WERI-Rb-1 (cell line): ENCODE data around the gene SSBP2.
"Not testable (repeated sequence)": the region's sequence is repeated elsewhere in the genome, so short reads cannot be mapped to it uniquely, and the experiment has no call there.

Experiments used
- DNase-seq: peaks from one replicate; pipeline ENCODE4 v3.0.0-alpha.2; 2020
- H3K27ac ChIP-seq: fragments of 250-450 bp; sonication (Bioruptor Pico); 2 replicates; pipeline ENCODE4 v1.5.1; 2020; ENCODE audit warnings: mild to moderate bottlenecking, moderate library complexity
- H3K27me3 ChIP-seq: fragments of 250-450 bp; sonication (Bioruptor Pico); 2 replicates; pipeline ENCODE4 v1.5.1; 2021; ENCODE audit warnings: mild to moderate bottlenecking, low read depth, moderate library complexity; ENCODE audit not compliant: insufficient read depth, severe bottlenecking
- H3K36me3 ChIP-seq: fragments of 250-450 bp; sonication (Bioruptor Pico); 2 replicates; pipeline ENCODE4 v1.5.1; 2020; ENCODE audit warnings: mild to moderate bottlenecking, moderate library complexity
- H3K4me3 ChIP-seq: 2 replicates; pipeline ENCODE4 v1.5.1; 2011; ENCODE audit warnings: low read depth, mild to moderate bottlenecking, control low read depth, low read length
- H3K9me3 ChIP-seq: fragments of 250-450 bp; sonication (Bioruptor Pico); 2 replicates; pipeline ENCODE4 v1.5.1; 2021; ENCODE audit warnings: mild to moderate bottlenecking, moderate library complexity; ENCODE audit not compliant: severe bottlenecking
- TF ChIP-seq, protein P1 (sequence below): IDR thresholded peaks from 2 replicates; pipeline ENCODE4 v1.5.1; 2011; ENCODE audit warnings: low read depth, mild to moderate bottlenecking, control low read depth, inconsistent platforms, low read length

SSBP2 gene

DNA sequence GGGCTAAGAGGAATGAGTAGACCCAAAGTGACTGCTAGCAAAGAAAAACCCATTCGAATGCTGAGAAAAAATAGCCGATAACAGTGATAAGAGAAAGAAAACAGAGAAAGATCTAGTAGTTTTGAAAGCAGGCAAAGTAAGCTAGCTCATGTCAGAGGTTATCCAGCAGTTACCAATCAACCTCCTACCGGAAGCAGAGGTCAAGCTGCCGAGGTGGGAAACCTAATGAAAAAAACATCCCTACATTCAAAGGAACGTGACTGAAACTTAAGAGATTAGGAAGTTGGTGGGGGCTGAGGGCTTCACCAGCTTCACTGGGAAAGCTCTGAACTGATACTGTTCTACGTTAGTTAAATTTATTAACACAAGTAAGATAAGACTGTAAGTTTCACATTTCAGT lies 32.6 kb downstream of the SSBP2 start:
- Histone ChIP-seq H3K4me3 (no peak overlapping the region), H3K36me3 (no peaks in the 10 kb centered on the region), H3K9me3 (no peaks in the 10 kb centered on the region), H3K27me3 (no peaks in the 10 kb centered on the region), H3K27ac (no peak overlapping the region)
- TF ChIP-seq, protein P1, sequence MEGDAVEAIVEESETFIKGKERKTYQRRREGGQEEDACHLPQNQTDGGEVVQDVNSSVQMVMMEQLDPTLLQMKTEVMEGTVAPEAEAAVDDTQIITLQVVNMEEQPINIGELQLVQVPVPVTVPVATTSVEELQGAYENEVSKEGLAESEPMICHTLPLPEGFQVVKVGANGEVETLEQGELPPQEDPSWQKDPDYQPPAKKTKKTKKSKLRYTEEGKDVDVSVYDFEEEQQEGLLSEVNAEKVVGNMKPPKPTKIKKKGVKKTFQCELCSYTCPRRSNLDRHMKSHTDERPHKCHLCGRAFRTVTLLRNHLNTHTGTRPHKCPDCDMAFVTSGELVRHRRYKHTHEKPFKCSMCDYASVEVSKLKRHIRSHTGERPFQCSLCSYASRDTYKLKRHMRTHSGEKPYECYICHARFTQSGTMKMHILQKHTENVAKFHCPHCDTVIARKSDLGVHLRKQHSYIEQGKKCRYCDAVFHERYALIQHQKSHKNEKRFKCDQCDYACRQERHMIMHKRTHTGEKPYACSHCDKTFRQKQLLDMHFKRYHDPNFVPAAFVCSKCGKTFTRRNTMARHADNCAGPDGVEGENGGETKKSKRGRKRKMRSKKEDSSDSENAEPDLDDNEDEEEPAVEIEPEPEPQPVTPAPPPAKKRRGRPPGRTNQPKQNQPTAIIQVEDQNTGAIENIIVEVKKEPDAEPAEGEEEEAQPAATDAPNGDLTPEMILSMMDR, result no peak
- no peak for DNase-seq

DNA sequence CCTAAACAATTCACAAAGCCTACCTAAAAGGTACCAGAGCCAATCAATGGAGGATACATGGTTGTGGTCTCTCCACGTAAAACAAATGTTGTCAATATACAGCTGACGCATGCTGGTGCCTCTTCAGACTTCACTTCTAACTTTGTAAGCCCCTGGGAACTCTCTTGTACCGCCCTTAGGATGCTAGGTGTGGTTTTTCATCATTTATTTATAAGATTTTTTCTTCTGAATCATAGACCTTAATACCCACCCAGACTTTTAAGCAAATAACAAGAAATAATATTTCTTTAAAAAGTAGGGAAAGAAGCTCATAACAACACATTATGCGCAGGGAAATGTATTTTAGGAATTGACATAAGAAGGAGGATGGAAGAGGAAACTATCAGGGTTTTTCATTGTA lies 33.0 kb downstream of the SSBP2 start:
- Histone ChIP-seq H3K4me3 (no peak overlapping the region), H3K36me3 (no peaks in the 10 kb centered on the region), H3K27ac (no peak overlapping the region), H3K9me3 (no peaks in the 10 kb centered on the region), H3K27me3 (no peaks in the 10 kb centered on the region)
- DNase-seq, result no peak
- TF ChIP-seq, protein P1, result no peak

DNA sequence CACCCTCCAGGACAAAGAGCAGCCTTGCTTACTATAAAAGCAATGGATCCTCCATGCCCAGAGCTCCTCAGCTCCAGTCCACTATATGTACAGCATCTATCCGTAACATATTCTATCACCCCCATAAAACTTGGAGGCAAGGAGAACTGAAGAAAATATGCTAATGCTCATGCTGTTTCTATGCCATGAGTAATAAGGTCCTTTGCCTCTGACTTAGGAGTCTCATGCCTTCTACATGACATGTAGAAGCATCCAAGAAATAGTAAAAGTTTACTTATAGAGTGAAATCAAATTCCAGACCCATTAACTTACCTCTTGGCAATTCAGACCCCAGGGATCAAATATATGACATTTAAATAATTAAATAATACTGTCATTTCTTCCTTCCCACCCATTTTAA lies 33.7 kb downstream of the SSBP2 start:
- Histone ChIP-seq H3K36me3 (no peaks in the 10 kb centered on the region), H3K4me3 (no peak overlapping the region), H3K9me3 (no peaks in the 10 kb centered on the region), H3K27ac (no peak overlapping the region), H3K27me3 (no peaks in the 10 kb centered on the region)
- DNase-seq, result no peak
- TF ChIP-seq, protein P1, result no peak

DNA sequence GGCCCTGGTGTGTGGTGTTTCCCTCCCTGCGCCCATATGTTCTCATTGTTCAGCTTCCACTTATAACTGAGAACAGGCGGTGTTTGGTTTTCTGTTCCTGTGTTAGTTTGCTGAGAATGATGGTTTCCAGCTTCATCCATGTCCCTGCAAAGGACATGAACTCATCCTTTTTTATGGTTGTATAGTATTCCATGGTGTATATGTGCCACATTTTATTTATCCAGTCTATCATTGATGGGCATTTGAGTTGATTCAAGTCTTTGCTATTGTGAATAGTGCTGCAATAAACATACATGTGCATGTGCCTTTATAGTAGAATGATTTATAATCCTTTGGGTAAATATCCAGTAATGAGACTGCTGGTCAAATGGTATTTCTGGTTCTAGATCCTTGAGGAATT lies 36.8 kb downstream of the SSBP2 start:
- not testable (repeated sequence) for H3K27me3 ChIP-seq, H3K36me3 ChIP-seq, H3K27ac ChIP-seq, DNase-seq, H3K4me3 ChIP-seq, H3K9me3 ChIP-seq

DNA sequence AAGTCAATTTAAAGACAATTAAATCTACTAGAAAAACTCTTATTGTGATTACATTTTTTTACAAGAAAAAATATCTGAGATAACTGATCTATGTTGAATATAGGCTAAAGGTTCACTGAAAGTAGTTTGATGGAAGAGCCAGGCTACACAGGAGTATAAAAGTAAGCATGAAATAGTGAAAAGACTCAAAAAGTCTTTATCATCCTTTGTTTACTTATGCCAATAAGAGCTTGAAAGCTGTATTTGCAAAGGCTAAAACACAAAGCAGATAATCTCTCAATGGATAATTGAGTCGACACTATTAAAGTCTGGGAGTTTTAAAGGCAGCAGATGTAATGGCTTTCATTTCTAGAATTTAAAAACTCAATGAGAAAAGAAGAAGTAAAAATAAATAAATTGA lies 42.0 kb downstream of the SSBP2 start:
- no peak for DNase-seq
- no peaks in the 10 kb centered on the region for H3K27me3 ChIP-seq
- H3K27ac ChIP-seq, result no peak overlapping the region
- no peaks in the 10 kb centered on the region for H3K36me3 ChIP-seq
- H3K4me3 ChIP-seq, result no peak overlapping the region
- no peaks in the 10 kb centered on the region for H3K9me3 ChIP-seq
- TF ChIP-seq, protein P1, result no peak

DNA sequence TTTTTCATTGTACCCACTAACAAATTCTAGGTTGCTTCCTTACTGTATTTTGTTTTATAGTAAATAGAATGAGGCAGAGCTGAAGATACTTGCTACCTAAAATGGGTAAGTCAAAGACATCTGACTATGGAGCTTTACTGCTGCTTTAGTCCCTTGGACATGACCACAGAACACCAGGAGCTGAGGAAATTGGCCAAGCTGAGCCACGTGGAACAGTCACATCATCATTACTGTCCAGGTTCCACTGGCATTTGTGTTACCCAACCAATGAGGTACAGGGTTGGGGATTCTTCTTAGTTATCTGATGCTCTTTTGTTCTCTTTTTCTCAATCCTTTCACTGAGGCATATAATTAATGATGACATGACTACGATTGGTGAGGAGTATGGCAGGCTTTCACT lies 47.1 kb downstream of the SSBP2 start:
- H3K36me3 ChIP-seq, result no peaks in the 10 kb centered on the region
- TF ChIP-seq, protein P1, result no peak
- DNase-seq, result no peak
- H3K27me3 ChIP-seq, result no peaks in the 10 kb centered on the region
- peaks cover 7% of the 10 kb centered on the region for H3K9me3 ChIP-seq
- H3K4me3 ChIP-seq, result no peak overlapping the region
- H3K27ac ChIP-seq, result no peak overlapping the region
